GM12875 (cell line): ENCODE data around the gene CNTD1.

Experiments used
- H3K4me3 ChIP-seq: one replicate; pipeline ENCODE4 v1.5.1; 2011; ENCODE audit warnings: low read depth, low read length, control low read depth
- CTCF ChIP-seq: IDR thresholded peaks from 2 replicates; pipeline ENCODE4 v1.5.1; 2011; ENCODE audit warnings: low read depth, mild to moderate bottlenecking, control low read depth, inconsistent platforms, low read length, moderate library complexity, borderline replicate concordance; ENCODE audit not compliant: insufficient read depth

The CNTD1 gene

GRCh38 chr17:42784811-42785592, 13.7 kb upstream of the CNTD1 start:
- no peak for TF ChIP-seq CTCF
- H3K4me3 ChIP-seq, result no peak overlapping the region

DNA sequence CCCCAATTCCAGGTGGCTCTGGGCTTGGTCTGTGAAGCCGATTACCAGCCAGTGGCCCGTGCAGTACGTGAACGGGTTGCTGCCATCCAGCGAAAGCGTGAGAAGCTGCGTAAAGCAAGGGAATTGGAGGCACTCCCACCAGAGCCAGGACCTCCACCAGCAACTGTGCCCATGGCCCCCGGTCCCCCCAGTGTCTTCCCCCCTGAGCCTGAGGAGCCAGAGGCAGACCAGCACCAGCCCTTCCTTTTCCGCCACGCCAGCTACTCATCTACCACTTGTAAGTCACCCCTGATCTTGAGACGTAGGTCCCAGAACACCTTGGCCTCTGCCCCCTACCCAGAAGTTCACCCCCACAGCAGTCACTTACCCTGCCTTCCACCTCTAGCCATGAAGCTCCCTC, 11.4 kb upstream of the CNTD1 start:
- no peak overlapping the region for H3K4me3 ChIP-seq
- TF ChIP-seq CTCF, result no peak

- no peak for TF ChIP-seq CTCF
- H3K4me3 ChIP-seq, result no peak overlapping the region
These were observed 6.7 kb upstream of the CNTD1 start for GRCh38 chr17:42791948-42792347.

DNA sequence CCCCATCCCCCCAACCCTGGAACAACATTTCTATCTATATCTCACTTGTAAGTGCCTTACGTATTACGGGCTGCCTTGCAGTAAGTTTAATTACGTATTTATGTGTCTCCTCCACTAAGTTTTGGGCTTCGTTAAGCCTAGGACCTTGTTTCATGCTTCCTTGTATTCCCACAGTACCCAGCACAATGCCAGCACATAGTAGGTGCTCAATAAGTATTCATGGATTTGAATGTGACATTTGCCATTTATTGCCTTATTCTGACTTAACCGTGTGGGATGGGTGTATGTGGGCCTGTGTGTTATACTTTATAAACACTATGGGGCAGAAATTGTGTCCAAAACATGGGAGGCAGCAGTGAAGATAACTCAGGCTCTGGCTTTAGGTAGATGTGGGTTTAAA, 6.1 kb upstream of the CNTD1 start:
- no peak overlapping the region for H3K4me3 ChIP-seq
- no peak for TF ChIP-seq CTCF

GRCh38 chr17:42795061-42795460, 3.6 kb upstream of the CNTD1 start:
- H3K4me3 ChIP-seq, result no peak overlapping the region
- TF ChIP-seq CTCF, result no peak

GRCh38 chr17:42795465-42795864, 3.2 kb upstream of the CNTD1 start:
- no peak overlapping the region for H3K4me3 ChIP-seq
- TF ChIP-seq CTCF, result no peak

- no peak for TF ChIP-seq CTCF
- H3K4me3 ChIP-seq, result no peak overlapping the region
These were observed 2.4 kb upstream of the CNTD1 start for GRCh38 chr17:42796066-42796758.
